ENCODE results near the gene AGAP1. TPM values are rescaled to one million over a fixed set of nuclear protein-coding genes. Genes with fewer than 3 reads are reported as not detected.

AGAP1 gene
- total RNA-seq, 1 experiment from 2014 or later, result 56.4 TPM

GRCh38 chr2:235843591-235844395 is 349.9 kb downstream of the AGAP1 start:
- intact Hi-C loops (cut with micrococcal nuclease; ENCODE audit: unreplicated experiment), result no loop called here
- no peak for TF ChIP-seq CTCF (IDR thresholded peaks at IDR 0.05; ENCODE audit: unreplicated experiment)
- Mint-ChIP-seq H3K9me3 (ENCODE audit: low read depth, unreplicated experiment) (no peaks in the 10 kb centered on the region), H3K27ac (ENCODE audit: unreplicated experiment) (no peak overlapping the region), H3K4me1 (ENCODE audit: low read depth, unreplicated experiment) (no peaks in the 10 kb centered on the region), H3K27me3 (ENCODE audit: unreplicated experiment) (no peaks in the 10 kb centered on the region), H3K36me3 (ENCODE audit: insufficient read depth, unreplicated experiment) (peaks cover 6% of the 10 kb centered on the region), H3K4me3 (ENCODE audit: low read depth, unreplicated experiment) (no peak overlapping the region)
- no TSS peak for BruUV-seq (replicated peaks)
- no peak for DNase-seq
- CTCF ChIA-PET, result no interaction called here

- Mint-ChIP-seq H3K4me3 (ENCODE audit: low read depth, unreplicated experiment) (no peak overlapping the region), H3K4me1 (ENCODE audit: low read depth, unreplicated experiment) (no peaks in the 10 kb centered on the region), H3K9me3 (ENCODE audit: low read depth, unreplicated experiment) (no peaks in the 10 kb centered on the region), H3K36me3 (ENCODE audit: insufficient read depth, unreplicated experiment) (peaks cover 6% of the 10 kb centered on the region), H3K27me3 (ENCODE audit: unreplicated experiment) (no peaks in the 10 kb centered on the region), H3K27ac (ENCODE audit: unreplicated experiment) (no peak overlapping the region)
- DNase-seq, result no peak
- intact Hi-C loops (cut with micrococcal nuclease; ENCODE audit: unreplicated experiment), result no loop called here
- no peak for TF ChIP-seq CTCF (IDR thresholded peaks at IDR 0.05; ENCODE audit: unreplicated experiment)
- CTCF ChIA-PET, result no interaction called here
- BruUV-seq (replicated peaks), result no TSS peak
Observed at GRCh38 chr2:235844561-235844960, 350.7 kb downstream of the AGAP1 start.

DNA sequence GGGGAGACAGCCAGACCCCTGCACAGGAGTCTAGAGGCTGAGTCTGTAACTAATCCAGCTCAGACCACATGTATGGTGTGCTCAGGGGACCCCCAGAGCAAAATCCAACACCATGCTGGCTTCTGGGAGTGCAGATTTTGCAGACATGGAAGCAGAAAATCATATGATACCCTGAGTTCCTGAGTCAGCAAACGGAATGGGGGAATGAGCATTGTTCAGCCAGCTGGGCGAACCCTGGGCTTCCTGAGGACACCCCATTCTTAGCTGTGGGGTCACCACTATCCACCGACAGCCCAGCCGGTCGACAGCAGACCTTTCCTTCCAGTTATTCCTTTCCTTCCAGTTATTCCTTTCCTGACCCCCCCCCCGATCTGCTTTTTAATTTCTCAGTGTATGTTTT is 351.4 kb downstream of the AGAP1 start:
- no peaks in the 10 kb centered on the region for H3K27me3 Mint-ChIP-seq (ENCODE audit: unreplicated experiment)
- H3K4me1 Mint-ChIP-seq (ENCODE audit: low read depth, unreplicated experiment), result no peaks in the 10 kb centered on the region
- H3K4me3 Mint-ChIP-seq (ENCODE audit: low read depth, unreplicated experiment), result no peak overlapping the region
- CTCF ChIA-PET, result no interaction called here
- H3K36me3 Mint-ChIP-seq (ENCODE audit: insufficient read depth, unreplicated experiment), result peaks cover 6% of the 10 kb centered on the region
- no peak for DNase-seq
- H3K9me3 Mint-ChIP-seq (ENCODE audit: low read depth, unreplicated experiment), result no peaks in the 10 kb centered on the region
- intact Hi-C loops (cut with micrococcal nuclease; ENCODE audit: unreplicated experiment), result no loop called here
- no peak for TF ChIP-seq CTCF (IDR thresholded peaks at IDR 0.05; ENCODE audit: unreplicated experiment)
- BruUV-seq (replicated peaks), result no TSS peak
- no peak overlapping the region for H3K27ac Mint-ChIP-seq (ENCODE audit: unreplicated experiment)

- no peak overlapping the region for H3K27ac Mint-ChIP-seq (ENCODE audit: unreplicated experiment)
- intact Hi-C loops (cut with micrococcal nuclease; ENCODE audit: unreplicated experiment), result no loop called here
- CTCF ChIA-PET, result no interaction called here
- TF ChIP-seq CTCF (IDR thresholded peaks at IDR 0.05; ENCODE audit: unreplicated experiment), result no peak
- no peak overlapping the region for H3K4me3 Mint-ChIP-seq (ENCODE audit: low read depth, unreplicated experiment)
- H3K27me3 Mint-ChIP-seq (ENCODE audit: unreplicated experiment), result no peaks in the 10 kb centered on the region
- H3K36me3 Mint-ChIP-seq (ENCODE audit: insufficient read depth, unreplicated experiment), result peaks cover 6% of the 10 kb centered on the region
- DNase-seq, result no peak
- no peaks in the 10 kb centered on the region for H3K4me1 Mint-ChIP-seq (ENCODE audit: low read depth, unreplicated experiment)
- no TSS peak for BruUV-seq (replicated peaks)
- no peaks in the 10 kb centered on the region for H3K9me3 Mint-ChIP-seq (ENCODE audit: low read depth, unreplicated experiment)
Observed at GRCh38 chr2:235847576-235847975, 353.7 kb downstream of the AGAP1 start.

Measured in Calu3 (cell line).